Epithelial cell of proximal tubule (primary cell): ENCODE measurements around the gene FUT9. TPM values are rescaled to one million over a fixed set of nuclear protein-coding genes. Genes with fewer than 3 reads are reported as not detected.
A peak's percentile ranks its signal among the peaks of the same experiment; 100 is the strongest.

Source experiments
- DNase-seq: peaks from one replicate; pipeline ENCODE4 v3.0.0-alpha.2; 2011; ENCODE audit warnings: low read depth
- H3K4me3 ChIP-seq: 2 replicates; pipeline ENCODE4 v1.5.1; 2011; ENCODE audit warnings: low read depth, mild to moderate bottlenecking, low read length
- CTCF ChIP-seq: conservative IDR thresholded peaks from 2 replicates; pipeline ENCODE4 v1.5.1; 2012; ENCODE audit warnings: low read depth, mild to moderate bottlenecking, low read length
- total RNA-seq: library from RNA; depleted of rRNA; stranded (reverse); fragments of >200 nt; gene quantifications from 2 replicates; pipeline ENCODE4 v1.2.3, GENCODE V29; 2015

The FUT9 gene
- total RNA-seq, 1 donor from 2014 or later, result 0.46 TPM

DNA sequence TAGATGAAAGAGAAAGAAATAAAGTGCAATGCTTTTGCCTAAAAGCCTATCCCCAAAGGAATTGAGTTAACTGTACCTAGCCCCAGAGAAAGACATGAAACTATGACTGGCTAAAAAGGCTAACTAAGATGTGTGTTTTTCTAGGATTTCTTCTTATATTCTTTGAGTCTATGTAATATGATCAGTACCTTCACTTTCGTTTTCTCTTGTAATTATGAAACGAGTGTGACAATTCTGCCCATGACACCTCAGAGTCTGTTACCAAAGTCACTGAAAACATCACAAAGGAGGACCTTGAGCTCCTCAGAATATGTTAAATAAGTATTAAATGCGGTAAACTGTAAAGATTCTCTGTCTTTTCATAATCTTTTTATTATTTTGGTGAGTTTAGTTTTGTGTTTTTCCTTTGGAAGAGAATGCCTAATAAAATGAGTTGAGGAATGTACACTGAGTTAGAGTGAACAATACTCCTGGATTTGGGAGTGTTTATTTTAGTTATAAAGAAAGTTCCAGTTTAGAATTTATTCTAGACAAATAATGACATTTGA is 141.3 kb downstream of the FUT9 start:
- TF ChIP-seq CTCF, result no peak
- peak overlapping the region; percentile 17 for H3K4me3 ChIP-seq
- DNase-seq, result no peak

DNA sequence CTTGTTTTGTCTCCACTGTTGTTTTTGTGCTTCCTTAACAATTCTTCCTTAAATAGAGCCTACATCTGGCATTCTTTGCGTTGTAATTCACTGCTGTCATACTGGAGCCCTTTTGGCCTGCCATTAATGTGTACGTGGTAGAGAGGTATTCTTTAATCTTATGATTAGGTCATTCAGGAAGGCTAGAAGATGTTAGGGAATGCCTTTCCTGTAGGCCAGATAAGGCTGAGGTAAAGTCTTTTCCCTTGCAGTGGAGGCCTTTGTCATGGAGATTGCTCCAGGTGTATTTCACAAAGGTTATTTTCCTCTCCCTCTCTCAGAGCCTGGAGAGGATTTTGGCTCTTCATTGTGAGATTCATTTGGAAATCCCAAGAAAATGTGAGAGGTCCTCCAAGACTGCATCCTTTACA is 146.9 kb downstream of the FUT9 start:
- H3K4me3 ChIP-seq, result no peak overlapping the region
- DNase-seq, result peak; percentile 27
- no peak for TF ChIP-seq CTCF

DNA sequence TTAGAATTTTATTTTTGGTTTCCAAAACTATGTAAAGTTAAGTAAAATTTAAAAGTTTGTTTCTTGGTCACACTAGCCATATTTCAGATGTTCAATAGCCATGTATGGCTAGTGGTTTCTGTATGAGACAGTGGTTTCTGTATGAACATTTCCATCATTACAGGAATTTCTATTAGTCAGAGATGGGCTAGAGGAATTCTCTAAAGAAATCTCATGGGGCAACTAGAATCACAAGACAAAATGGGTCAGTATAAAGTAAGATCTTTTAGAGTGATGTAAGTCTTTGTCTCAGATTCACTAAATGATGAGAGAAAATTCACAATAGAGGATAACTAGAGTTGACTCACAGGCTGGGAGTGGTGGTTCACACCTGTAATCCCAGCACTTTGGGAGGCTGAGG is 149.0 kb downstream of the FUT9 start:
- no peak for TF ChIP-seq CTCF
- H3K4me3 ChIP-seq, result no peak overlapping the region
- no peak for DNase-seq

GRCh38 chr6:96171112-96171511 is 155.3 kb downstream of the FUT9 start:
- no peak for TF ChIP-seq CTCF
- no peak overlapping the region for H3K4me3 ChIP-seq
- DNase-seq, result no peak

GRCh38 chr6:96184798-96185197 is 169.0 kb downstream of the FUT9 start:
- no peak for DNase-seq
- H3K4me3 ChIP-seq, result no peak overlapping the region
- no peak for TF ChIP-seq CTCF

DNA sequence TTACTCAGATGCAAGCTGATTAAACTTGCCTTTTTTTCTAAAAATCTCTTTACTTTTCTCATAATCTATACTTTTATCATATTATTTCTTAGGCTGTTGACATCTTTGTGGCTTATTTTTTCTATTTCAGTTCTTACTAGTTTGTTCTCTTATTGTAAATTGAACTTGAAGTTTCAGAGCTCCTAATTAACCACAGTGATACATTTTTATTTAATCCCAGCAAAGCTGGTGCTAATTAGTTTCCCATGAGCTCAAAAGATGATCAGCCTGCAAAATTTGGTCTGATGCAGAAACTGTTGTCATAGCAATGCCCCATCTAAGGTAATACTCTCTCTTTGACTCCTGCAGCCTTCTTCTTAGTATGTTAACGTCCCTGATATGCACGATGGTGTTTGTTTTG is 170.3 kb downstream of the FUT9 start:
- H3K4me3 ChIP-seq, result no peak overlapping the region
- no peak for DNase-seq
- no peak for TF ChIP-seq CTCF

DNA sequence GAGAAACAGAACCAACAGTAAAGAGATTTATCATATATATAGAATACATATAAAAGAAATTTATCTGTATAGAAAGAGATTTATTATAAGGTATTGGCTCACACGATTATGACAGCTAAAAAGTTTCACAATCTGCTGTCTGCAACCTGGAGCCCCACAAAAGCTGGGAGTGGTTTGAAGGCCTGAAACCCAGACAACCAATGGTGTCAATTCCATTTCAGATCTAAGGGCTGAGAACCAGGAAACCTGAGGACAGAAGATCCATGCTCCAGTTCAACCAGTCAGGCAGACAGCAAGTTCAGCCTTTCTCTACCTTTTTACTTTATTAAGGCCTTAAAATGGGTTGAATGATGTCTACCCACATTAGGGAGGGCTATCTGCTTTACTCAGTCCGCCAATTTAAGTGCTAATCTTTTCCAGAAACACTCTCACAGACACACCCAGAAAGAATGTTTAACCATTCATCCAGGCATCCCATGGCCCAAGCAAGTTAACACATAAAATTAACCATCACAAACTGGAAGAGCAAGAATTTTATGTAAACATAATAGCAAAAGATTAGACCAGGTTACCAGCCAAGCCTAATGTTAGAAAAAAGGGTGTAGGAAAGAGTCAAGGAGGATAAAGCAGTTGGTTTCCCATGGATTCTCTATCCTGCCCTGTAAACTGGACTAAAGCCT is 170.9 kb downstream of the FUT9 start:
- TF ChIP-seq CTCF, result no peak
- DNase-seq, result no peak
- H3K4me3 ChIP-seq, result no peak overlapping the region
